Measurements from ENCODE around the gene PAFAH2. TPM values are rescaled to one million over a fixed set of nuclear protein-coding genes. Genes with fewer than 3 reads are reported as not detected.

Gene PAFAH2
- total and polyA plus RNA-seq, 11 donors = 5.8 to 18.6 (median 9.2) TPM

- WGBS, 4 donors = 77 to 88% (median 80%) methylated on average over 2 of the region's 2 CpGs
- H3K36me3 ChIP-seq = peaks cover 0 to 97% (median 90%) of the 10 kb centered on the region in 9 donors
- intact Hi-C loops (cut with DNase I) = no loop called here
Observed at GRCh38 chr1:25978403-25978802, 19.5 kb downstream of the PAFAH2 start.

GRCh38 chr1:25977801-25978200, 20.1 kb downstream of the PAFAH2 start:
- H3K27me3 ChIP-seq = no peaks in the 10 kb centered on the region
- no peak for DNase-seq
- no peaks in the 10 kb centered on the region for H3K4me1 ChIP-seq
- ATAC-seq = no peak
- intact Hi-C loops (cut with DNase I) = no loop called here
- H3K4me3 ChIP-seq = no peak overlapping the region
- 69 to 91% (median 84%) methylated on average over 5 of the region's 5 CpGs for WGBS, 4 donors
- peaks cover 0 to 97% (median 90%) of the 10 kb centered on the region in 9 donors for H3K36me3 ChIP-seq
- H3K27ac ChIP-seq = no peak overlapping the region
- H3K9me3 ChIP-seq = no peaks in the 10 kb centered on the region
- TF ChIP-seq POLR2A (IDR thresholded peaks at IDR 0.05) (no peak), CTCF (IDR thresholded peaks at IDR 0.05) (no peak)

More at GRCh38 chr1:25978403-25978802, 19.5 kb downstream of the PAFAH2 start:
- no peak overlapping the region for H3K27ac ChIP-seq
- DNase-seq (no peak), ATAC-seq (no peak)
- H3K27me3 ChIP-seq = no peaks in the 10 kb centered on the region
- no peaks in the 10 kb centered on the region for H3K9me3 ChIP-seq
- no peak overlapping the region for H3K4me3 ChIP-seq
- no peaks in the 10 kb centered on the region for H3K4me1 ChIP-seq
- no peak for TF ChIP-seq POLR2A (IDR thresholded peaks at IDR 0.05)
- TF ChIP-seq CTCF (IDR thresholded peaks at IDR 0.05) = no peak

- intact Hi-C loops (cut with DNase I) = no loop called here
- no peak overlapping the region for H3K4me3 ChIP-seq
- no peaks in the 10 kb centered on the region for H3K9me3 ChIP-seq
- H3K27me3 ChIP-seq = no peaks in the 10 kb centered on the region
- peaks cover 0 to 15% (median 0%) of the 10 kb centered on the region in 12 donors for H3K4me1 ChIP-seq
- H3K36me3 ChIP-seq = peaks cover 0 to 97% (median 79%) of the 10 kb centered on the region in 9 donors
- no peak overlapping the region for H3K27ac ChIP-seq
- WGBS, 4 donors = 90 to 93% (median 91%) methylated on average over 6 of the region's 6 CpGs
- ATAC-seq (no peak), DNase-seq (no peak)
- TF ChIP-seq CTCF (IDR thresholded peaks at IDR 0.05) (no peak), POLR2A (IDR thresholded peaks at IDR 0.05) (no peak)
Observed at GRCh38 chr1:25973610-25974321, 24.1 kb downstream of the PAFAH2 start.

GRCh38 chr1:25971811-25972180, 26.1 kb downstream of the PAFAH2 start:
- H3K36me3 ChIP-seq = peaks cover 0 to 100% (median 80%) of the 10 kb centered on the region in 9 donors
- WGBS, 4 donors = 67 to 89% (median 68%) methylated on average over 1 of the region's 1 CpG

More at GRCh38 chr1:25971811-25972180, 26.1 kb downstream of the PAFAH2 start:
- intact Hi-C loops (cut with DNase I) = no loop called here
- Histone ChIP-seq H3K27me3 (no peaks in the 10 kb centered on the region), H3K9me3 (no peaks in the 10 kb centered on the region), H3K4me3 (no peak overlapping the region), H3K4me1 (peaks cover 0 to 15% (median 0%) of the 10 kb centered on the region in 12 donors), H3K27ac (no peak overlapping the region)
- ATAC-seq (no peak), DNase-seq (no peak)
- TF ChIP-seq CTCF (IDR thresholded peaks at IDR 0.05) = no peak
- TF ChIP-seq POLR2A (IDR thresholded peaks at IDR 0.05) = no peak

Data from heart left ventricle (tissue), 16 donors.